HCT116 (cell line): ENCODE measurements around the gene AGPAT3. TPM values are rescaled to one million over a fixed set of nuclear protein-coding genes. Genes with fewer than 3 reads are reported as not detected.

Experiments
- ATAC-seq: fragments of 200-7000 bp; cut with Tn5 transposase; 2 replicates; pipeline ENCODE4 v1.9.1; 2020; ENCODE audit warnings: mild to moderate bottlenecking, moderate library complexity
- BruUV-seq: library from RNA; stranded (reverse); fragments of 400-500 nt; replicated peaks from 2 replicates; lab custom pipeline; 2021; lab: Mats Ljungman, UMichigan
- CTCF ChIA-PET: fragments of 300-600 bp; sonication (Branson Sonifier 250); formaldehyde crosslinking; loops from one replicate; lab custom pipeline; 2021; ENCODE audit warnings: antibody characterized with exemption; lab: Charles Lee
- POLR2A ChIA-PET: fragments of 300-600, 350-600 bp; sonication (Branson Sonifier 250); formaldehyde crosslinking; loops from one replicate; lab custom pipeline; 2021; ENCODE audit warnings: antibody characterized with exemption; lab: Charles Lee
- RAD21 ChIA-PET, 2 experiments: fragments of 300-600 bp; sonication (Branson Sonifier 250); formaldehyde crosslinking; loops; one replicate each; lab custom pipeline; 2023; ENCODE audit warnings: low total read pairs in 2 of 2; ENCODE audit not compliant: uncharacterized antibody in 2 of 2, unreplicated experiment in 2 of 2, low non-redundant PET in 1 of 2; lab: Charles Lee
- DNase-seq: peaks from one replicate; pipeline ENCODE4 v3.0.0-alpha.2; 2010; ENCODE audit warnings: low read depth, low spot score
- H2AFZ ChIP-seq: fragments of 200-600 bp; shearing (Covaris generic), sonication (generic); 2 replicates; pipeline ENCODE4 v1.6.1; 2017; ENCODE audit warnings: low read depth, mixed run types, mixed read lengths, antibody characterized with exemption, low read length; ENCODE audit not compliant: poor library complexity, severe bottlenecking
- H3K27ac ChIP-seq: 2 replicates; pipeline ENCODE4 v1.5.1; 2012; ENCODE audit warnings: low read depth, low read length
- H3K27me3 ChIP-seq: fragments of 200-600 bp; sonication (generic); 2 replicates; pipeline ENCODE4 v1.6.1; 2016; ENCODE audit warnings: mixed run types, low read length, mixed read lengths; ENCODE audit not compliant: insufficient read depth
- H3K36me3 ChIP-seq, 2 experiments: fragments of 200-500 bp in 1 of 2; fragments of 200-600 bp in 1 of 2; sonication (Bioruptor generic) in 1 of 2; sonication (generic) in 1 of 2; 2 replicates each; pipeline versions ENCODE4 v1.5.1 to v1.6.1; 2014 to 2016; ENCODE audit warnings: low read length in 2 of 2, inconsistent platforms in 1 of 2, mixed read lengths in 1 of 2, mixed run types in 1 of 2; ENCODE audit not compliant: insufficient read depth in 2 of 2, control insufficient read depth in 1 of 2
- H3K4me1 ChIP-seq, 2 experiments: fragments of 200-600 bp in 1 of 2; sonication (generic) in 1 of 2; 2 replicates each; pipeline versions ENCODE4 v1.5.1 to v1.6.1; 2012 to 2017; ENCODE audit warnings: low read length in 2 of 2, inconsistent platforms in 1 of 2, mild to moderate bottlenecking in 1 of 2, mixed read lengths in 1 of 2, mixed run types in 1 of 2, moderate library complexity in 1 of 2; ENCODE audit not compliant: insufficient read depth in 2 of 2, control insufficient read depth in 1 of 2
- H3K4me2 ChIP-seq: fragments of 200-600 bp; sonication (generic); 2 replicates; pipeline ENCODE4 v1.6.1; 2017; ENCODE audit warnings: mixed run types, low read length, mixed read lengths
- H3K4me3 ChIP-seq, 2 experiments: fragments of 200-600 bp in 1 of 2; sonication (generic) in 1 of 2; replicated peaks in 1 of 2; 2 replicates each; pipeline ENCODE4 v1.5.1; 2011 to 2016; ENCODE audit warnings: low read length in 2 of 2, control low read depth in 1 of 2, low read depth in 1 of 2, mild to moderate bottlenecking in 1 of 2, mixed read lengths in 1 of 2, mixed run types in 1 of 2
- H3K79me2 ChIP-seq: fragments of 200-600 bp; sonication (generic); 2 replicates; pipeline ENCODE4 v1.6.1; 2017; ENCODE audit warnings: mild to moderate bottlenecking, mixed run types, low read length, moderate library complexity, mixed read lengths; ENCODE audit not compliant: insufficient read depth
- H3K9ac ChIP-seq: fragments of 200-600 bp; sonication (generic); 2 replicates; pipeline ENCODE4 v1.6.1; 2016; ENCODE audit warnings: low read length, mixed read lengths
- H3K9me2 ChIP-seq: fragments of 200-600 bp; sonication (generic), shearing (Covaris generic); 2 replicates; pipeline ENCODE4 v1.6.1; 2017; ENCODE audit warnings: mixed run types, mild to moderate bottlenecking, moderate library complexity; ENCODE audit not compliant: insufficient read depth
- H3K9me3 ChIP-seq, 2 experiments: fragments of 200-500 bp in 1 of 2; fragments of 200-600 bp in 1 of 2; sonication (Bioruptor generic) in 1 of 2; sonication (generic) in 1 of 2; 2 replicates each; pipeline ENCODE4 v1.6.1; 2014 to 2017; ENCODE audit warnings: low read length in 2 of 2, mixed read lengths in 2 of 2, inconsistent platforms in 1 of 2, low read depth in 1 of 2, mild to moderate bottlenecking in 1 of 2, mixed run types in 1 of 2, moderate library complexity in 1 of 2; ENCODE audit not compliant: control insufficient read depth in 1 of 2, insufficient read depth in 1 of 2
- H4K20me1 ChIP-seq: fragments of 200-600 bp; sonication (generic), shearing (Covaris generic); 2 replicates; pipeline ENCODE4 v1.6.1; 2017; ENCODE audit warnings: mixed run types, mild to moderate bottlenecking, moderate library complexity; ENCODE audit not compliant: insufficient read depth
- CBX3 ChIP-seq: IDR thresholded peaks from 2 replicates; pipeline ENCODE4 v1.6.1; 2012; ENCODE audit warnings: low read depth
- CEBPB ChIP-seq: IDR thresholded peaks from 2 replicates; pipeline ENCODE4 v1.6.1; 2012; ENCODE audit warnings: low read depth
- EGR1 ChIP-seq: IDR thresholded peaks from 2 replicates; pipeline ENCODE4 v1.6.1; 2012; ENCODE audit warnings: low read depth
- EZH2phosphoT487 ChIP-seq: fragments of 200-600 bp; IDR thresholded peaks from 2 replicates; pipeline ENCODE4 v1.6.1; 2018; ENCODE audit warnings: antibody characterized with exemption, borderline replicate concordance
- JUND ChIP-seq: IDR thresholded peaks from 2 replicates; pipeline ENCODE4 v1.6.1; 2012
- POLR2AphosphoS5 ChIP-seq: IDR thresholded peaks from 2 replicates; pipeline ENCODE4 v1.6.1; 2011; ENCODE audit warnings: mild to moderate bottlenecking, low read depth, low read length, moderate library complexity
- RAD21 ChIP-seq: IDR thresholded peaks from 2 replicates; pipeline ENCODE4 v1.6.1; 2012; ENCODE audit warnings: low read depth, mild to moderate bottlenecking
- SRF ChIP-seq: IDR thresholded peaks from 2 replicates; pipeline ENCODE4 v1.6.1; 2012; ENCODE audit warnings: low read depth
- TCF7L2 ChIP-seq: IDR thresholded peaks from 2 replicates; pipeline ENCODE4 v1.7.0; 2011; ENCODE audit warnings: borderline replicate concordance, inconsistent platforms; ENCODE audit not compliant: insufficient read depth, insufficient read length; ENCODE audit errors: extremely low read depth
- YY1 ChIP-seq: IDR thresholded peaks from 2 replicates; pipeline ENCODE4 v1.6.1; 2011; ENCODE audit warnings: low read length, low read depth, moderate library complexity, mild to moderate bottlenecking; ENCODE audit not compliant: insufficient replicate concordance; ENCODE audit errors: extremely low read depth
- intact Hi-C: fragments of 100-400 bp; cut with micrococcal nuclease; formaldehyde crosslinking; loops from 2 replicates; pipeline ENCODE4 v1.10.0; 2022
- total RNA-seq: library from RNA; stranded (reverse); gene quantifications from one replicate; pipeline ENCODE4 v1.2.1, GENCODE V29; 2021; ENCODE audit not compliant: unreplicated experiment
- TF ChIP-seq, protein P1 (sequence below), 3 experiments: fragments of 200-600 bp in 1 of 3; sonication (generic) in 1 of 3; IDR thresholded peaks in 2 of 3; conservative IDR thresholded peaks in 1 of 3; 2 replicates each; pipeline ENCODE4 v1.5.1; 2012 to 2017; ENCODE audit warnings: low read depth in 2 of 3, low read length in 2 of 3, antibody characterized with exemption in 1 of 3, borderline replicate concordance in 1 of 3, control low read depth in 1 of 3, mild to moderate bottlenecking in 1 of 3, mixed read lengths in 1 of 3, mixed run types in 1 of 3, moderate library complexity in 1 of 3; ENCODE audit not compliant: insufficient read depth in 1 of 3
- TF ChIP-seq, protein P2 (sequence below): IDR thresholded peaks from 2 replicates; pipeline ENCODE4 v1.6.1; 2012; ENCODE audit warnings: low read depth

The AGPAT3 gene
- total RNA-seq, 1 experiment from 2014 or later, result 54.1 TPM

DNA sequence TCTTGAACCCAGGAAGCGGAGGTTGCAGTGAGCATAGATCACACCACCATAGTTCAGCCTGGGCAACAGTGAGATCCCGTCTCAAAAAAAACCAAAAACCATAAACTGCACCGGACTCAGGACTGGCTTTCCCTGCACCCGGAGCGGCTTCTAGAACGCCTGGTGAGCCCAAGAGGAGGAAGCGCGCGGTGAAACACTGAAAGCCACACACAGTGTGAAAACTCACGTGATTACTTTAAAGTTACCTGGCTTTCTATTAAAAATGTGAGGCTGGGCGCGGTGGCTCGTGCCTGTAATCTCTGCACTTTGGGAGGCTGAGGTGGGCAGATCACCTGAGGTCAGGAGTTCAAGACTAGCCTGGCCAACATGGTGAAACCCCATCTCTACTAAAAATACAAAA lies 140.0 kb downstream of the AGPAT3 start:
- no peak overlapping the region for H3K4me3 ChIP-seq
- H3K79me2 ChIP-seq, result no peaks in the 10 kb centered on the region
- ATAC-seq, result no peak
- RAD21 ChIA-PET, result no interaction called here
- no peak overlapping the region for H2AFZ ChIP-seq
- H3K9me3 ChIP-seq, result no peaks in the 10 kb centered on the region
- no peak for DNase-seq
- H4K20me1 ChIP-seq, result no peaks in the 10 kb centered on the region
- CTCF ChIA-PET, result no interaction called here
- intact Hi-C loops, result loop anchor here (10.0 kb wide), 1 partner anchor 60 kb away; no protein-coding TSS in a partner anchor
- H3K36me3 ChIP-seq, result no peaks in the 10 kb centered on the region
- H3K4me1 ChIP-seq, result no peaks in the 10 kb centered on the region
- no peak overlapping the region for H3K4me2 ChIP-seq
- no peaks in the 10 kb centered on the region for H3K27me3 ChIP-seq
- POLR2A ChIA-PET, result no interaction called here
- H3K9me2 ChIP-seq, result no peaks in the 10 kb centered on the region
- BruUV-seq, result no TSS peak
- H3K27ac ChIP-seq, result no peak overlapping the region
- TF ChIP-seq, protein P1, sequence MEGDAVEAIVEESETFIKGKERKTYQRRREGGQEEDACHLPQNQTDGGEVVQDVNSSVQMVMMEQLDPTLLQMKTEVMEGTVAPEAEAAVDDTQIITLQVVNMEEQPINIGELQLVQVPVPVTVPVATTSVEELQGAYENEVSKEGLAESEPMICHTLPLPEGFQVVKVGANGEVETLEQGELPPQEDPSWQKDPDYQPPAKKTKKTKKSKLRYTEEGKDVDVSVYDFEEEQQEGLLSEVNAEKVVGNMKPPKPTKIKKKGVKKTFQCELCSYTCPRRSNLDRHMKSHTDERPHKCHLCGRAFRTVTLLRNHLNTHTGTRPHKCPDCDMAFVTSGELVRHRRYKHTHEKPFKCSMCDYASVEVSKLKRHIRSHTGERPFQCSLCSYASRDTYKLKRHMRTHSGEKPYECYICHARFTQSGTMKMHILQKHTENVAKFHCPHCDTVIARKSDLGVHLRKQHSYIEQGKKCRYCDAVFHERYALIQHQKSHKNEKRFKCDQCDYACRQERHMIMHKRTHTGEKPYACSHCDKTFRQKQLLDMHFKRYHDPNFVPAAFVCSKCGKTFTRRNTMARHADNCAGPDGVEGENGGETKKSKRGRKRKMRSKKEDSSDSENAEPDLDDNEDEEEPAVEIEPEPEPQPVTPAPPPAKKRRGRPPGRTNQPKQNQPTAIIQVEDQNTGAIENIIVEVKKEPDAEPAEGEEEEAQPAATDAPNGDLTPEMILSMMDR (IDR thresholded peaks at IDR 0.05 in 2 of 3, conservative IDR thresholded peaks at IDR 0.05 in 1 of 3; ENCODE audit: borderline replicate concordance in 1 of 3, insufficient read depth in 1 of 3, low read depth in 2 of 3, low read length in 2 of 3), result no peak
- TF ChIP-seq CEBPB (no peak), POLR2AphosphoS5 (no peak), RAD21 (no peak), EZH2phosphoT487 (no peak), EGR1 (no peak), CBX3 (no peak), YY1 (no peak), TCF7L2 (no peak), SRF (no peak), JUND (no peak)
- TF ChIP-seq, protein P2, sequence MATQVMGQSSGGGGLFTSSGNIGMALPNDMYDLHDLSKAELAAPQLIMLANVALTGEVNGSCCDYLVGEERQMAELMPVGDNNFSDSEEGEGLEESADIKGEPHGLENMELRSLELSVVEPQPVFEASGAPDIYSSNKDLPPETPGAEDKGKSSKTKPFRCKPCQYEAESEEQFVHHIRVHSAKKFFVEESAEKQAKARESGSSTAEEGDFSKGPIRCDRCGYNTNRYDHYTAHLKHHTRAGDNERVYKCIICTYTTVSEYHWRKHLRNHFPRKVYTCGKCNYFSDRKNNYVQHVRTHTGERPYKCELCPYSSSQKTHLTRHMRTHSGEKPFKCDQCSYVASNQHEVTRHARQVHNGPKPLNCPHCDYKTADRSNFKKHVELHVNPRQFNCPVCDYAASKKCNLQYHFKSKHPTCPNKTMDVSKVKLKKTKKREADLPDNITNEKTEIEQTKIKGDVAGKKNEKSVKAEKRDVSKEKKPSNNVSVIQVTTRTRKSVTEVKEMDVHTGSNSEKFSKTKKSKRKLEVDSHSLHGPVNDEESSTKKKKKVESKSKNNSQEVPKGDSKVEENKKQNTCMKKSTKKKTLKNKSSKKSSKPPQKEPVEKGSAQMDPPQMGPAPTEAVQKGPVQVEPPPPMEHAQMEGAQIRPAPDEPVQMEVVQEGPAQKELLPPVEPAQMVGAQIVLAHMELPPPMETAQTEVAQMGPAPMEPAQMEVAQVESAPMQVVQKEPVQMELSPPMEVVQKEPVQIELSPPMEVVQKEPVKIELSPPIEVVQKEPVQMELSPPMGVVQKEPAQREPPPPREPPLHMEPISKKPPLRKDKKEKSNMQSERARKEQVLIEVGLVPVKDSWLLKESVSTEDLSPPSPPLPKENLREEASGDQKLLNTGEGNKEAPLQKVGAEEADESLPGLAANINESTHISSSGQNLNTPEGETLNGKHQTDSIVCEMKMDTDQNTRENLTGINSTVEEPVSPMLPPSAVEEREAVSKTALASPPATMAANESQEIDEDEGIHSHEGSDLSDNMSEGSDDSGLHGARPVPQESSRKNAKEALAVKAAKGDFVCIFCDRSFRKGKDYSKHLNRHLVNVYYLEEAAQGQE, result no peak
- H3K9ac ChIP-seq, result no peak overlapping the region
